T-cell (primary cell): ENCODE measurements around the gene DUOX2. TPM values are rescaled to one million over a fixed set of nuclear protein-coding genes. Genes with fewer than 3 reads are reported as not detected.
"Not testable (repeated sequence)": the region's sequence is repeated elsewhere in the genome, so short reads cannot be mapped to it uniquely, and the experiment has no call there.

Experiments
- ATAC-seq, 4 experiments: fragments of 200-7000 bp in 3 of 4; fragments of 150-1000 bp in 1 of 4; cut with Tn5 transposase; replicated peaks in 1 of 4; 1 replicate in 3 of 4; 2 replicates in 1 of 4; pipeline ENCODE4 v1.10.0; 2021; ENCODE audit warnings: moderate library complexity in 3 of 4, mild to moderate bottlenecking in 2 of 4, moderate number of reproducible peaks in 1 of 4
- CTCF ChIA-PET, 2 donors: fragments of 300-600 bp; sonication (Branson Sonifier 250); formaldehyde crosslinking; loops; one replicate each; lab custom pipeline; 2022; ENCODE audit warnings: antibody characterized with exemption in 2 of 2; lab: Charles Lee
- POLR2A ChIA-PET, 2 donors: fragments of 300-600 bp; sonication (Branson Sonifier 250); formaldehyde crosslinking; loops; one replicate each; lab custom pipeline; 2022; ENCODE audit warnings: antibody characterized with exemption in 2 of 2; lab: Charles Lee
- DNase-seq, 35 experiments: peaks; one replicate each; pipeline versions ENCODE4 v3.0.0 to v3.0.0-alpha.2; 2013 to 2023
- H3K27ac ChIP-seq: one replicate; pipeline ENCODE4 v1.5.1; 2013; ENCODE audit warnings: low read length
- H3K27me3 ChIP-seq, 2 experiments: replicated peaks in 1 of 2; 1 replicate in 1 of 2; 2 replicates in 1 of 2; pipeline versions ENCODE4 v1.6.1 to v1.7.0; 2013; ENCODE audit warnings: low read length in 1 of 2, mixed read lengths in 1 of 2; ENCODE audit not compliant: control insufficient read depth in 2 of 2, insufficient read depth in 2 of 2; ENCODE audit errors: extremely low read depth in 1 of 2
- H3K36me3 ChIP-seq, 2 donors: 1 replicate in 1 of 2; 2 replicates in 1 of 2; pipeline versions ENCODE4 v1.6.1 to v1.7.0; 2013; ENCODE audit warnings: low read length in 1 of 2; ENCODE audit not compliant: control insufficient read depth in 2 of 2, insufficient read depth in 1 of 2; ENCODE audit errors: extremely low read depth in 1 of 2
- H3K4me1 ChIP-seq, 2 experiments: 1 replicate in 1 of 2; 2 replicates in 1 of 2; pipeline versions ENCODE4 v1.6.1 to v1.7.0; 2013; ENCODE audit warnings: low read length in 2 of 2, mixed read lengths in 1 of 2; ENCODE audit not compliant: insufficient read depth in 2 of 2, control insufficient read depth in 1 of 2; ENCODE audit errors: extremely low read depth in 1 of 2
- H3K4me3 ChIP-seq, 2 donors: 1 replicate in 1 of 2; 2 replicates in 1 of 2; pipeline versions ENCODE4 v1.5.1 to v1.7.0; 2013; ENCODE audit warnings: mild to moderate bottlenecking in 2 of 2, low read length in 1 of 2, moderate library complexity in 1 of 2; ENCODE audit not compliant: control insufficient read depth in 1 of 2; ENCODE audit errors: extremely low read depth in 1 of 2
- H3K9me3 ChIP-seq: 2 replicates; pipeline ENCODE4 v1.7.0; 2013
- H3K27ac Mint-ChIP-seq, 2 donors: one replicate each; pipeline ENCODE4 v1.8.0; 2020 to 2021; ENCODE audit warnings: mild to moderate bottlenecking in 2 of 2, mixed read lengths in 2 of 2
- H3K27me3 Mint-ChIP-seq, 2 donors: one replicate each; pipeline ENCODE4 v1.8.0; 2021 to 2022; ENCODE audit warnings: mixed read lengths in 2 of 2
- H3K36me3 Mint-ChIP-seq: one replicate; pipeline ENCODE4 v1.8.0; 2021; ENCODE audit warnings: mixed read lengths
- H3K4me1 Mint-ChIP-seq, 3 donors: one replicate each; pipeline ENCODE4 v1.8.0; 2020 to 2022; ENCODE audit warnings: mixed read lengths in 3 of 3, mild to moderate bottlenecking in 1 of 3
- H3K4me3 Mint-ChIP-seq, 3 donors: one replicate each; pipeline ENCODE4 v1.8.0; 2020 to 2022; ENCODE audit warnings: mild to moderate bottlenecking in 3 of 3, mixed read lengths in 3 of 3, moderate library complexity in 3 of 3
- H3K9me3 Mint-ChIP-seq, 3 donors: one replicate each; pipeline ENCODE4 v1.8.0; 2020 to 2022; ENCODE audit warnings: mixed read lengths in 3 of 3
- WGBS: methylation state at CpG from one replicate; pipeline ENCODE4 v1.1.5; 2013; ENCODE audit warnings: missing lambda C conversion rate; ENCODE audit not compliant: insufficient coverage; 5-methylcytosine and 5-hydroxymethylcytosine counted together
- total RNA-seq, 35 experiments: library from RNA in 6 of 35; stranded (reverse) in 6 of 35; fragments of 120-200 nt in 1 of 35; gene quantifications; one replicate each; pipeline versions ENCODE4 v1.2.1 to v1.2.4 and lab custom pipeline; 2013 to 2026

Gene DUOX2
- total RNA-seq, 5 donors from 2014 or later (not counting 1 experiment from before 2014, with no cell fraction given) = 0.10 to 0.16 (median 0.12) TPM; not detected in 2

DNA sequence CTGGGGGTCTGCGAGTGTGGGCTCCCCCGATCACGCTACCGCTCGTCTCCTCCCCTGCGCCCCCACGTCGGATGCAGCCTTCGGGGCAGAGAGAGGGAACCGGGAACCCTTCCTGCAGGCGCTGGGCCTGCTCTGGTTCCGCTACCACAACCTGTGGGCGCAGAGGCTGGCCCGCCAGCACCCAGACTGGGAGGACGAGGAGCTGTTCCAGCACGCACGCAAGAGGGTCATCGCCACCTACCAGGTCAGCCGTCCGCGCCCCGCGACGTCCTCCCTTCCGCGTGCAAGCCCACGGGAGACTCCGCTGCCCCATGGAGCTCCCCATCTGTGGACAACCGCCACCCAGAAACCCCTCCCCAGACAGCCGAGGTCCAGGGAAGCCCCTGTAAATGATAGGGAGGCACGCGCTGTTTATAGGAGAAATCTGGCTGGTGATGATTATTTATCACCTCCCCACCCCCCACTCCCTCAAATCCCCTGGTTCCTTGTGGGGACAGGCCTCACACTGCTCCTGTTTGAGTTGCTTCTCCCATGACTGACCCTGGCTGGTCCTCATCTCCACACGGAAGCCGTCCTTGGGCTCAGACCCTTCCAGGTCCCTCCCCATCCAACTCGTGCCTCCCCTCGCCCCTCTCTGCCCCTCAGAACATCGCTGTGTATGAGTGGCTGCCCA is 21.9 kb upstream of the DUOX2 start:
- H3K36me3 Mint-ChIP-seq, H3K9me3 Mint-ChIP-seq, DNase-seq, H3K27ac Mint-ChIP-seq, H3K36me3 ChIP-seq, H3K27ac ChIP-seq, POLR2A ChIA-PET, H3K9me3 ChIP-seq, H3K4me3 ChIP-seq: not testable (repeated sequence)
- CTCF ChIA-PET = interaction anchor here in 1 of 2 donors (0.6 kb wide), 1 partner anchor 64 kb away, joined by 3 read pairs; no protein-coding TSS in a partner anchor
- Mint-ChIP-seq H3K4me3 (peak overlapping the region; percentile 13 to 73 (median 60)), H3K27me3 (peaks cover 37 to 51% of the 10 kb centered on the region in 2 donors), H3K4me1 (peaks cover 11 to 17% (median 17%) of the 10 kb centered on the region in 3 donors)
- H3K4me1 ChIP-seq = peaks cover 0 to 17% of the 10 kb centered on the region in 2 experiments
- ATAC-seq = peak in 3 of 4 experiments; percentile 21 to 27 (median 22)
- WGBS = 0% methylated on average over 2 of the region's 37 CpGs
- peaks cover 9 to 54% of the 10 kb centered on the region in 2 experiments for H3K27me3 ChIP-seq

DNA sequence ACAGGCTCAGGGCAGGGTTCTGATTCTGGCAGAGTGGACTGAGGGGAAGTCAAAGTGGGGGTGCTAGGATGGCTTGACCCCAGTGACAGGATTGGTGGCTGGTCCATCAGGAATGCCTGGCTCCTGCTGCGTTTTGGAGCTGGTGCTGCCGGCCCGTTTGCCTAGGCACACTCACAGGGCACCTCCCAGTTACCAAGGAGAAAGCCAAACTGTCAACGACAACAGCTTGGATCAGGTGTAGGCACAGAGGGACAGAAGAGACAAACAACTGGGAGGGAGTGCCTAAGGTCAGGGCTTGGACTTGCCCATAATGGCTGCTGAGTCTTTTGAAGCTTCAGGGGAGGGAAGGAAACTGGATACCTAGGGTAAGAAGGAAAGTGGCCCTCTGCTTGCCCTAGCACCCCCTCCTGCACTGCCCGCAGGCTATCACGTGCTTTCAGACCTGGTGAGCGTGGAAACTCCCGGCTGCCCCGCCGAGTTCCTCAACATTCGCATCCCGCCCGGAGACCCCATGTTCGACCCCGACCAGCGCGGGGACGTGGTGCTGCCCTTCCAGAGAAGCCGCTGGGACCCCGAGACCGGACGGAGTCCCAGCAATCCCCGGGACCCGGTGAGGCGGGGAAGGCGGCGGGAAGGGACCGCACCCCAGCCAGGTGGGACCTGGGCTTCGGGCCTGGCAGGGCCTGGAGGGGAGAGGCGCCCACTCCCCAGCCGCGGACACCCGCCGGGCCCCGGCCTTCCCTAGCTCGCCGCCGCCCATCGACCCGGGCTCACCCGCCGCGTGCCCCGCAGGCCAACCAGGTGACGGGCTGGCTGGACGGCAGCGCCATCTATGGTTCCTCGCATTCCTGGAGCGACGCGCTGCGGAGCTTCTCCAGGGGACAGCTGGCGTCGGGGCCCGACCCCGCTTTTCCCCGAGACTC is 21.0 kb upstream of the DUOX2 start:
- Histone ChIP-seq H3K27me3 (peaks cover 9 to 62% of the 10 kb centered on the region in 2 experiments), H3K27ac (no peak overlapping the region), H3K36me3 (no peaks in the 10 kb centered on the region), H3K4me1 (peaks cover 0 to 20% of the 10 kb centered on the region in 2 experiments), H3K4me3 (peak overlapping the region in 1 of 2 donors; percentile 27), H3K9me3 (no peaks in the 10 kb centered on the region)
- H3K4me3 Mint-ChIP-seq = peak overlapping the region; percentile 47 to 73 (median 64)
- ChIA-PET CTCF (no interaction called here), POLR2A (no interaction called here)
- H3K4me1 Mint-ChIP-seq = peaks cover 14 to 22% (median 17%) of the 10 kb centered on the region in 3 donors
- DNase-seq (peak in 4 of 35 experiments; percentile 22 to 46 (median 30)), ATAC-seq (peak; percentile 55 to 82 (median 66))
- H3K36me3 Mint-ChIP-seq = no peaks in the 10 kb centered on the region
- peaks cover 37 to 58% of the 10 kb centered on the region in 2 donors for H3K27me3 Mint-ChIP-seq
- WGBS = 10% methylated on average over 45 of the region's 57 CpGs
- H3K9me3 Mint-ChIP-seq = no peaks in the 10 kb centered on the region
- H3K27ac Mint-ChIP-seq = no peak overlapping the region

DNA sequence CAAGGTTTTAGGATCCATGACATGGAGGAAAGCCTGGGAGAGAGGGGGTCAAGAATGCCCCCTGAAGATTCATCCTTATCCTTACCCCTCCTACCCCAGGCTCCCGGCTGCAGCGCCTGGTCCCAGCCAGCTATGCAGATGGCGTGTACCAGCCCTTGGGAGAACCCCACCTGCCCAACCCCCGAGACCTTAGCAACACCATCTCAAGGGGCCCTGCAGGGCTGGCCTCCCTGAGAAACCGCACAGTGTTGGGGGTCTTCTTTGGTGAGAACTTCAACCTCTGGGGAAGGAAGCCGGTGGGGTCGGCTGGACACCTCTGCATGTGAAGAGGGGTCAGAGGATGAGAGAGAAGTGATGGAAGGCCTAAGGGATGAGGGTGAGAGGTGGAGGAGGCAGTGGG is 20.1 kb upstream of the DUOX2 start:
- Histone ChIP-seq H3K27me3 (peaks cover 9 to 71% of the 10 kb centered on the region in 2 experiments), H3K4me1 (peaks cover 0 to 28% of the 10 kb centered on the region in 2 experiments), H3K36me3 (no peaks in the 10 kb centered on the region), H3K9me3 (no peaks in the 10 kb centered on the region), H3K4me3 (no peak overlapping the region), H3K27ac (no peak overlapping the region)
- Mint-ChIP-seq H3K36me3 (no peaks in the 10 kb centered on the region), H3K27ac (no peak overlapping the region), H3K4me1 (peaks cover 15 to 22% (median 17%) of the 10 kb centered on the region in 3 donors), H3K27me3 (peaks cover 38 to 60% of the 10 kb centered on the region in 2 donors), H3K4me3 (peak overlapping the region in 1 of 3 donors; percentile 73), H3K9me3 (no peaks in the 10 kb centered on the region)
- ChIA-PET CTCF (no interaction called here), POLR2A (no interaction called here)
- 95% methylated on average over 3 of the region's 7 CpGs for WGBS
- DNase-seq (no peak), ATAC-seq (no peak)

DNA sequence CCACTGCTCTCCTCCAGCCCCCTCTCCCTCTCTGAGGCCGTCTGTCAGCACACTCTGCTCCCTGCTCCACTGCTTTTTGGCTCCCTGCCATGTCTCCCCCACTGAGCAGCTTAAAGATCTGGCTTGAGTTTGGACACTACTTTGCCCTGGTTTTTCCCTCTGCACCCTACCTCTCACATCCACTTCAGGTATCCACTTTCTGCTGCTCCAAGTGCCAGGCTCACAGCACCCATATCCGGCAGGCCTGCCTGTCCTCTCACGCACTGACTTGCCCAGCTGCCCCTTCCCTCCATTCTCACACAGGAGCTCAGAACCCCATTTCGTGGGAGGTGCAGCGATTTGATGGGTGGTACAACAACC is 19.6 kb upstream of the DUOX2 start:
- CTCF ChIA-PET = no interaction called here
- no peak overlapping the region for H3K4me3 ChIP-seq
- peaks cover 17 to 26% (median 19%) of the 10 kb centered on the region in 3 donors for H3K4me1 Mint-ChIP-seq
- no peak overlapping the region for H3K27ac ChIP-seq
- no peaks in the 10 kb centered on the region for H3K36me3 Mint-ChIP-seq
- DNase-seq (no peak), ATAC-seq (no peak)
- peak overlapping the region in 1 of 2 donors; percentile 43 for H3K27ac Mint-ChIP-seq
- H3K36me3 ChIP-seq = no peaks in the 10 kb centered on the region
- 70% methylated on average over 3 of the region's 5 CpGs for WGBS
- H3K4me3 Mint-ChIP-seq = no peak overlapping the region
- peaks cover 10 to 76% of the 10 kb centered on the region in 2 experiments for H3K27me3 ChIP-seq
- H3K27me3 Mint-ChIP-seq = peaks cover 43 to 65% of the 10 kb centered on the region in 2 donors
- H3K9me3 ChIP-seq = no peaks in the 10 kb centered on the region
- peaks cover 0 to 31% of the 10 kb centered on the region in 2 experiments for H3K4me1 ChIP-seq
- no peaks in the 10 kb centered on the region for H3K9me3 Mint-ChIP-seq
- POLR2A ChIA-PET = no interaction called here

DNA sequence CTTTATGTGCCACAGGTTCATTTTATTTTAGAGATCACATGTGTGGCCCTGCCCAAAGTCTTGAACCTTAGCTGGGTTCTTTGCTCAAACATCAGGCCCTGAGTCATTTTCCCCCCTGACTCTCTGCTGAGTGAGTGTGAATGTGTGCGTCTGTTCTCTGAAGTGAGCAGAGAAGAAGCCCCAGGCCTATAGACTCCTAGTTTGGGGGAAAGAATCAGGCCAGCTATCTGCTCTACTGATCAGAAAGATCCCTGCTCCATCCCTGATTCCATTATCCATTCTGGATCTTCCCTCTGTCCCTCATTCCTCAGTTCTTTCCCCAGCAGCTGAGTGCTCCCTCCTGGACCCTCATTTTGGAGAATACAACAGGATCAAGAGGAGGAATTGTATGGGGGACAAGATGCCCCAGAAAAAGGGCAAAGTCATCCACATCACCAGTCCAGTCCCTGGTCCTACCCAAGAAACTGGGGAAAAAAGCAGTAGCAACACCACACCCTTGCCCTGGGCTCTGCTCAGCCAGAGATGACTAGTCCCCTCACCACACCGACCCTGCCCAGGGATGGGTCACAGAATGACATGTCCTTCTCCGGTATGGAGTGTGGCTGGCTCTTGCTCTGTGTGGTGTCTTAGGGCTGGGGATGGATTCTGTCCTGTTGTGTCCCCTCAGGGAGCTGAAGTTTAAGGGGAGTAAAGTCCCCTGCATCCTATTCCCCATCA is 19.0 kb upstream of the DUOX2 start:
- peaks cover 0 to 31% of the 10 kb centered on the region in 2 experiments for H3K4me1 ChIP-seq
- Mint-ChIP-seq H3K4me1 (peaks cover 17 to 28% (median 19%) of the 10 kb centered on the region in 3 donors), H3K27me3 (peaks cover 48 to 68% of the 10 kb centered on the region in 2 donors), H3K27ac (no peak overlapping the region), H3K36me3 (no peaks in the 10 kb centered on the region), H3K4me3 (no peak overlapping the region), H3K9me3 (no peaks in the 10 kb centered on the region)
- ATAC-seq (no peak), DNase-seq (no peak)
- peaks cover 14 to 75% of the 10 kb centered on the region in 2 experiments for H3K27me3 ChIP-seq
- no CpG with 5 or more reads among the region's 3 CpGs for WGBS
- H3K36me3 ChIP-seq = no peaks in the 10 kb centered on the region
- POLR2A ChIA-PET = interaction anchor here in 1 of 2 donors (0.6 kb wide), 1 partner anchor 26 kb away, joined by 4 read pairs; no protein-coding TSS in a partner anchor
- CTCF ChIA-PET = no interaction called here
- no peak overlapping the region for H3K4me3 ChIP-seq
- H3K27ac ChIP-seq = no peak overlapping the region
- H3K9me3 ChIP-seq = no peaks in the 10 kb centered on the region

DNA sequence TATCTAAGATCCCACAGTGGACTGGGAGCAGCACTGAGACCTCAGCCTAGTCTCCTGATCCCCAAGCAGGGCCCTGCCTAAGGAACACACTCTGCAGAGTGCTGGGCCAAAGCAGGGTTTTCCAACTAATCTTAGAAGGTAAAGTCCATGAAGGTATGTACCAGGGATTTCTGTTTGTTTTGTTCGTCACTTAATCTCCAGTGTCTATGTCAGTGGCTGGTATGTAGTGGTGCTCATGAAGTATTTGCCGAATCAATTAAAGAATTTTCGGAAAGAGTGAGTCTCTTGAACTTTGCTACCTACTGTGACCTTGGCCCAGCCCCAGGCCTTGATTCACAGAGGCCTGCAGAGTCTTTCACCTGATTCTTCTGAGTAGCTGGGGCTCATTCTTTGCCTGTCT is 17.5 kb upstream of the DUOX2 start:
- DNase-seq (no peak), ATAC-seq (no peak)
- Histone ChIP-seq H3K27ac (no peak overlapping the region), H3K4me1 (peaks cover 0 to 30% of the 10 kb centered on the region in 2 experiments), H3K27me3 (peaks cover 19 to 70% of the 10 kb centered on the region in 2 experiments), H3K9me3 (no peaks in the 10 kb centered on the region), H3K4me3 (no peak overlapping the region), H3K36me3 (no peaks in the 10 kb centered on the region)
- WGBS = 84% methylated on average over 3 of the region's 3 CpGs
- Mint-ChIP-seq H3K9me3 (no peaks in the 10 kb centered on the region), H3K4me3 (no peak overlapping the region), H3K27me3 (peaks cover 54 to 70% of the 10 kb centered on the region in 2 donors), H3K4me1 (peaks cover 16 to 25% (median 19%) of the 10 kb centered on the region in 3 donors), H3K27ac (no peak overlapping the region), H3K36me3 (no peaks in the 10 kb centered on the region)
- ChIA-PET POLR2A (no interaction called here), CTCF (no interaction called here)
